ENCODE results near the gene CGAS.
"Not testable (repeated sequence)": the region's sequence is repeated elsewhere in the genome, so short reads cannot be mapped to it uniquely, and the experiment has no call there.

The CGAS gene

GRCh38 chr6:73460056-73460455 lies 8.0 kb upstream of the CGAS start (continued):
- no peak for TF ChIP-seq PRDM10 (tag by site-specific recombination; IDR thresholded peaks at IDR 0.05)
- no peak for TF ChIP-seq ZNF416 (tag by site-specific recombination; IDR thresholded peaks at IDR 0.05)
- TF ChIP-seq GFI1B (tag by site-specific recombination; IDR thresholded peaks at IDR 0.05), result no peak
- no peak for TF ChIP-seq YY1 (tag by site-specific recombination; IDR thresholded peaks at IDR 0.05)
- no peak for TF ChIP-seq KLF7 (tag by site-specific recombination; IDR thresholded peaks at IDR 0.05; ENCODE audit: borderline replicate concordance)
- no peak for TF ChIP-seq ZNF571 (tag by site-specific recombination; IDR thresholded peaks at IDR 0.05)

GRCh38 chr6:73459474-73459873 lies 7.4 kb upstream of the CGAS start:
- H3K4me1 ChIP-seq (ENCODE audit: control insufficient read depth, insufficient read depth, low read length); H3K27ac ChIP-seq (ENCODE audit: extremely low read depth, low read depth, low read length); H3K9me3 ChIP-seq (ENCODE audit: control insufficient read depth, insufficient read depth, low read depth, low read length); H3K4me3 ChIP-seq (ENCODE audit: low read depth, low read length); POLR2A ChIA-PET; CTCF ChIA-PET; H3K36me3 ChIP-seq (ENCODE audit: control insufficient read depth in 2 of 2, insufficient read depth in 1 of 2, low read length in 2 of 2): not testable (repeated sequence)

- no peak overlapping the region for H3K4me3 ChIP-seq (ENCODE audit: low read depth, low read length)
- ChIA-PET POLR2A (no interaction called here), CTCF (interaction anchor here (0.6 to 0.7 kb wide), 3 partner anchors 47 to 93 kb away, joined by 3 to 6 read pairs (median 4); no protein-coding TSS in a partner anchor)
- no peaks in the 10 kb centered on the region for H3K4me1 ChIP-seq (ENCODE audit: control insufficient read depth, insufficient read depth, low read length)
- no peaks in the 10 kb centered on the region for H3K36me3 ChIP-seq (ENCODE audit: control insufficient read depth in 2 of 2, insufficient read depth in 1 of 2, low read length in 2 of 2)
- no peaks in the 10 kb centered on the region for H3K9me3 ChIP-seq (ENCODE audit: control insufficient read depth, insufficient read depth, low read depth, low read length)
- no peak for TF ChIP-seq ZNF692 (tag by site-specific recombination; IDR thresholded peaks at IDR 0.05)
- H3K27ac ChIP-seq (ENCODE audit: extremely low read depth, low read depth, low read length), result no peak overlapping the region
Observed at GRCh38 chr6:73455865-73456629, 4.0 kb upstream of the CGAS start.

- H3K4me1 ChIP-seq (ENCODE audit: control insufficient read depth, insufficient read depth, low read length), result no peaks in the 10 kb centered on the region
- H3K27ac ChIP-seq (ENCODE audit: extremely low read depth, low read depth, low read length), result no peak overlapping the region
- no peaks in the 10 kb centered on the region for H3K9me3 ChIP-seq (ENCODE audit: control insufficient read depth, insufficient read depth, low read depth, low read length)
- no peaks in the 10 kb centered on the region for H3K36me3 ChIP-seq (ENCODE audit: control insufficient read depth in 2 of 2, insufficient read depth in 1 of 2, low read length in 2 of 2)
- TF ChIP-seq ZNF747 (tag by site-specific recombination; IDR thresholded peaks at IDR 0.05), result no peak
- no peak for TF ChIP-seq GLIS1 (tag by site-specific recombination; IDR thresholded peaks at IDR 0.05)
- no peak for TF ChIP-seq ZNF202 (tag by site-specific recombination; IDR thresholded peaks at IDR 0.05; ENCODE audit: borderline replicate concordance)
- TF ChIP-seq ZNF600 (tag by site-specific recombination; IDR thresholded peaks at IDR 0.05), result no peak
- no peak for TF ChIP-seq ZNF560 (tag by site-specific recombination; IDR thresholded peaks at IDR 0.05; ENCODE audit: borderline replicate concordance)
- H3K4me3 ChIP-seq (ENCODE audit: low read depth, low read length), result no peak overlapping the region
- CTCF ChIA-PET, result no interaction called here
- POLR2A ChIA-PET, result no interaction called here
Observed at GRCh38 chr6:73451223-73452106, 632 bp downstream of the CGAS start.

Data from HEK293 (cell line).